Activated CD4-positive, CD25-positive, alpha-beta regulatory T cell treated with anti-CD3 and anti-CD28 coated beads, Interleukin-2, amount 50 U/mL, for 24 hours (primary cell): ENCODE results near the gene SGMS1.
"Not testable (repeated sequence)": the region's sequence is repeated elsewhere in the genome, so short reads cannot be mapped to it uniquely, and the experiment has no call there.

Source experiments
- ATAC-seq, 2 donors: fragments of 150-1000 bp; cut with Tn5 transposase; one replicate each; pipeline ENCODE4 v1.10.0; 2021; ENCODE audit warnings: mild to moderate bottlenecking in 1 of 2, moderate library complexity in 1 of 2

SGMS1 gene

DNA sequence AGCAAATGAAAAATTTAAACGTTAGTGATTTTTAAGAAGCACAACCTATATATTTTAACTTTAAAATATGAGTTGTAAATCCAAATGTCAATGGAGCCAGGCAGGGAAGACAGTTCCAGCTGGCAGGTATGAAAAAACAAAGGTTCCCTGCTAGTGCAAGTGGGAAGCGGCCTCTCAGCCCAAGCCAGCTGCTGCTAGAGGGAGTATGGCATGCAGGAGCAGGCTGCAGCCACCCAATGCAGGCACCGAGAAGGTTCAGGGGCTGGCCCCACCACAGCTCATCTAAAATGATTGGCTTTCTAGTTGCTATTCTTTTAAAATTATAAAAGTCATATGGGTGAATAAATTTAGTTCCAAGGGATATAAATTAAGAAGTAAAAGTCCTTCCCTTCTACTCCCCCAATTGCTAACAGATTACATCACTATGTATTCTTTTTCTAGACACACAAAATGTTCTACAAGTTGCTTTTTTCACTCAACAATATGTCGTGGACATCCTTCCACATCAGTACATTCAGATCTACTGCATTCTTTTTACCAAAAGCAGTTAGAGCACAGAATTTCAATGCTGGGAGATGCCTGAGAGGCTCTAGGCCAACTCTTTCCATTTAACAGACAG lies 69.3 kb downstream of the SGMS1 start:
- no peak for ATAC-seq

DNA sequence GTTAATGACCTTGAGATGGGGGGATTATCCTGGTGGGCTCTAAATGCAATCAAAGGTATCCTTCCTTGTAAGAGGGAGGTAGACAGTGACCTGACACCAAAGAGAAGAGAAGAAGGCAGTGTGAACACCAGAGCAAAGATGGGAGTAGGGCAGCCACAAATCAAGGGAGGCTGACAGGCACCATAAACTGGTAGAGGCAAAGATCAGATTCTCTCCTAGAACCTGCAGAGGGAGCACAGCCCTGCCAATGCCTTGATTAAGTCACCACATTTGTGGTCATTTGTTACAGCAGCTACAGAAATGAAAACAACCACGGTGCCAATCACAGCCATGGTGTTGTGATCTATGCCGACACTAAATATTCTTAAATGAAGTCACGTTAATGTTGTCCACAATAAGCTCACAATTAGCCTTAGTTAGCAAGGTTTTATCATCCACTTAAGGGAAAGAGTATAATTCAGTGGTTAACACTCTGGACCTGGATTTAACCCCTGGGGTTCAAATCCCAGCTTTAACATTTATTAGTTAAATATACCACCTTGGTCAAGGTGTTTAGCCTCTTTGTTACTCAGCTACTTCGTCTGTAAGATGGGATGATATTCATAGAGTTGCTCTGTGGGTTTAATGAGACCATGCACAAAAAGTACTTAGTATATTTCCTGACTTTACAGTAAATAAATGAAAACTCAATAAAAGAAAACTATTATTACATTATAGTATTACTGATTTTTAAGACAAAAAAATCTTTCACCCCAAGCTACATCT lies 70.8 kb downstream of the SGMS1 start:
- ATAC-seq = peak; percentile 72 to 85

DNA sequence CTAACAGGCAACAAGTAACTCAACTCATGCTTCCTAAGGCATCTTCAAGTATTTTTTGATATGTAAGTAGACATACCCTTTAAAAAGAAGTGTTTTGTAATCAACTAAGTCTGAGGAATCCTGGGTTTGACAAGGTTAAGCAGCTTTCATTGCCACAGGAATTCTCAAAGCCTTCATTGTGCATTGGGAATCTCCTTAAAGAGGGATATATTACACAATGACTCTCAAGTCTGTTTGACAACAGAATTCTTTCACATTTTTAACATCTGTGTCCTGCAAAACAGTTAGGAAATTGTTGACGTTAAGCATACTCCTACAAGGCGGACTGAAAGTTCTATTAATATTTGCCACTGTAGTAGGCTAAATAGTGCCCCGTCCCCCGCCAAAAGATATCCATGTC lies 71.4 kb downstream of the SGMS1 start:
- no peak for ATAC-seq

DNA sequence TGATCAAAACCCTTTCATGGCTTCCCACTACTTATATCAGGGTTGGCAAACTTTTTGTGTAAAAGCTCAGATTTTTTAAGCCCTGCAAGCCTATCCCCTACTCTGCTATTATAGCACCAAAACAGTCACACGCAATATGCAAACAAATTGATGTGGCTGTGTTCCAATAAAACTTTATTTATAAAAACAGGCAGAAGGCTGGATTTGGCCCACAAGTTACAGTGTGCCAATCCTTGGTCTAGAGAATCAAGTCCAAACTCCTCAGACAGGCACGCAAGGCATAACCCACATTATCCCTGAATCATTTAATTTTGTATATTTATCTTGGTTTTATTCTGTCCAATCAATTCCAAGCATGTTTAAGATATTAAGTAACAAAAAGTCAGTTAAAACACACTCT lies 71.9 kb downstream of the SGMS1 start:
- ATAC-seq = no peak

DNA sequence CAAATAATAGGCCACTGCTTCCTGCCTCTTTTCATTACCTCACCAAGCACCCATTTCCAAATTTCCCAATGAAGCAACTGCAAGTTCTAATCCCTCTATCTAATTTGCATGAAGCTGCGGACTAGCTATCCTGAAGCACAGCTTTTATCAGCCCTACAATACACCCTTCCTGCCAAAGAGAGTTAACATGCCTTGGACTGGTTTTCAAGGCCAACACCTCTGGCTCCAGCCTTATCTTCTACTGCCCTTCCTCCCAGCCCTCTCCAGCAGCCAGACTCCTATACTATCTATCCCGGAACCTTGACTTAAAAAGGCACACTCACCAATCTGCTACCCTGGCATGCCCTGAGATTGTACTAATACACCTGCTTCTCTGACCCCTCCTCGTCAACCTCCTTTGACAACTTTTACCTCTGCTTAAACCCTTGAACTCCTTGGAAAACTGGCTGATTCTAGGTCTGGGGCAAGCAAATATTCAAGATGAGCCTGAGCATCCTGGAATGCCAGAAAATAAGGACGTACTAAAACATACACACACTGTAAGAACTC lies 73.4 kb downstream of the SGMS1 start:
- ATAC-seq = no peak

DNA sequence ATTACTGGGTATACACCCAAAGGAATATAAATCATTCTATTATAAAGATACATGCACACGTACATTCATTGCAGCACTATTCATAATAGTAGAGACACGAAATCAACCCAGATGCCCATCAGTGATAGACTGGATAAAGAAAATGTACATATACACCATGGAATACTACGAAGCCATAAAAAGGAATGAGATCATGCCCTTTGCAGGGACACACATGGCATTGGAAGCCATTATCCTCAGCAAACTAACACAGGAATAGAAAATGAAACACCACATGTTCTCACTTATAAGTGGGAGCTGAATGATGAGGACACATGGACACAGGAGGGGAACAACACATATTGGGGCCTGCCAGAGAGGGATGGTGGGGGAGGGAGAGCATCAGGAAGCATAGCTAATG lies 74.6 kb downstream of the SGMS1 start:
- peak in 1 of 2 donors; percentile 3 for ATAC-seq

DNA sequence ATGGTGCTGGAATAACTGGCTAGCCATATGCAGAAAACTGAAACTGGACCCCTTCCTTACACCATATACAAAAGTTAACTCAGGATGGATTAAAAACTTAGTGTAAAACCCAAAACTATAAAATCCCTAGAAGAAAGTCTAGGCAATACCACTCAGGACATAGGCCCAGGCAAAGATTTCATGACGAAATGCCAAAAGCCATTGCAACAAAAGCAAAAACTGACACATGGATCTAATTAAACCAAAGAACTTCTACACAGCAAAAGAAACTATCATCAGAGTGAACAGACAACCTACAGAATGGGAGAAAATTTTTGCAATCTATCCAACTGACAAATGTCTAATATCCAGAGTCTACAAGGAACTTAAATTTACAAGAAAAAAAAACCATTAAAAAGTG lies 75.3 kb downstream of the SGMS1 start:
- ATAC-seq = not testable (repeated sequence)

DNA sequence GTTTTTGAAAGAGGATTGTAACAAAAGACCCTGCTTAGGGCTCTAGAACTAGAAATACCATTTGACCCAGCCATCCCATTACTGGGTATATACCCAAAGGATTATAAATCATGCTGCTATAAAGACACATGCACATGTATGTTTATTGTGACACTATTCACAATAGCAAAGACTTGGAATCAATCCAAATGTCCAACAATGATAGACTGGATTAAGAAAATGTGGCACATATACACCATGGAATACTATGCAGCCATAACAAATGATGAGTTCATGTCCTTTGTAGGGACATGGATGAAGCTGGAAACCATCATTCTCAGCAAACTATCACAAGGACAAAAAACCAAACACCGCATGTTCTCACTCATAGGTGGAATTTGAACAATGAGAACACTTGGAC lies 77.5 kb downstream of the SGMS1 start:
- ATAC-seq = not testable (repeated sequence)

DNA sequence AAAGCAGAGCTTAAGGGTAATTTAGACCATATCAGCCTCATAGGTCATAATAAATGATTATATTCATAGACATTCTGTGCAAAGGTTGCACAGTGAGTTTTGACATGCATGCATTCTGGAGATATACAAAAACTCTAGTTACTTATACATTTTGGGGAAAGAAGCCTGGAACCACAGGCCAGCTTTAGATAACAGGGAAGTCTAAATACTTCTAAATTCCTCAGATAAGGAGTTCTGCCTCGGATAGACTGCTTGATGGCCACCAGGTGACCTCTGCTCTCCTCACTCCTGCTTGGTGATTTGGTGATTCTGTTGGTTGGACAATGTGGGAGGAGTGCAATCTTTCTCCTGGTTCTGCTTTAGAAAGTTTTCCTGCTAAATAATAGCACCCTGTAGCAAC lies 77.9 kb downstream of the SGMS1 start:
- no peak for ATAC-seq

DNA sequence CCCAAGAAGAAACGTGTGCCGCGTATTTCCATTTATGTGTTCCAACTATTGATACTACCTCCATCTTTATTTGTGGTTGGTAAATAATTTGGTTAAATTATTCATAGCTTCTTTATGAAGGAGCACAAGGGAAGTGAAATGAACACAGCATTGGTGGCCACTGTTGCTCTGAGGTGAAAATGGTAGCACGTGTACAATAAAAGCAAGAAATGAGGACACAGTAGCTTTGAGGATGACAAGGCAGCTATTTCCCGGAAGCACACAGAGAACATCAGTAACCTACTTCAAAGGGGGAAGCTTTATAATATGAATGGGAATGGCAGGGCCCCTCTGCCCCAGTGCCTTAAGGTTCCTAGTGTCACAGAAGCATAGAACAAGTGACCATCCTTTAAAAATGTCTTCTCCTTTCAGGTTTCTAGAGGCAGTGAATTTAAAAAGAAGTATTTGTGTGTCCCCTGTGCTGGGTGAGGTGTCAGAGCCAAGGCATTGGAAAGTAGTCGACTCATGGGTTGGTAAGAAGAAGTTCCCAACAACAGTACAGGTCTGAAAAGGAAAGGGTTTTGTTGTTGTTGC lies 78.8 kb downstream of the SGMS1 start:
- ATAC-seq = peak in 1 of 2 donors; percentile 4

DNA sequence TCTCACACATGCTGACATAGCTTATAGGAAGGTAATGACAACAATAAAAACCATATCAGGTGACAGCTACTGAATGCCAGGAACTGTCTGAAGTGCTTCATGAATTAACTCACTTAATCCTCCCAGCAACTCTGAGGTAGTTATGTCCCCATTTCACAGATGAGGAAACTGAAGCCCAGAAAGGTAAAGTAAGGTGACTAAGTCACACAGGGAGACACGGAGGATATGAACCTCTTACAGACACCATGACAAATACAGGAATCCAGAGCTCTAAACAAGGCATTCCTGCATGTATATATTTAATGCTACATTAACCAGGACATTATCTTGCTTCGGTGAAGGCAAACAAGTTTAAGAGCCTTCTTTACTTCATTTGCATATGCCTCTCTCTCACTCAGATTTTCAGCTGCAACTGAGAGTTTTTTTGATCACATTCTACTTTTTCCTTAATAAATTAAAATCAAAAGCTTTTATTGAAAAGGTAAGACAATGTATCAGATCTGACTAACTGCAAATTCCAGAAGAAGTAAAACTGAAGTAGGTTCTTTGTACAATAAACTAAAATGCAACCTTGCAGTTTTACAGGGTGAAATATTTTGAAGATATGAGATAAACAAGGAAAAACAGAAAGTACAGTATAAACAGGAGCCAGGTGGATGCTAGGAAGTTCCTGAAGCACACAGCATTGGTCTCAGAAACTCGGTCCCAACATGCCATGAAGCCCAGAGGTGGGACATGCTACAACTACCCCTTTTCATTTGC lies 79.5 kb downstream of the SGMS1 start:
- ATAC-seq = no peak

DNA sequence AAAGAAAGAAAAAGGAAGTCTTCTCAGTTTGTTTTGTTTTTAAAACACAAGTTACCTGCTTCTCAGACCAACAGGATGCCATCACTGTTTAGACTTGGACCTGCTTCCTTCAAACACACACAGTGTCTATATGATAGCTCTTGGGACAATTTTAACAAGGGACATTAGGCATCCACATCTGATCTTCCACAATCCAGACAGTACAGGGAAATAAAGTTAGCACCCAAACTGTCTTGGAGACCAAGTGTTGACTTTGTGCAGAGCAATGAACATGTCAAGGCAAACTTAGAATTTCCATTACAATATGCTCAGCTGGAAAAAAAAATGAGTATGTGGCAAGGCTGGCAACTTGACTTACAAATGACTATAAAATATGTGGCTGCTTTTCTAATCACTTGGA lies 80.9 kb downstream of the SGMS1 start:
- ATAC-seq = no peak

DNA sequence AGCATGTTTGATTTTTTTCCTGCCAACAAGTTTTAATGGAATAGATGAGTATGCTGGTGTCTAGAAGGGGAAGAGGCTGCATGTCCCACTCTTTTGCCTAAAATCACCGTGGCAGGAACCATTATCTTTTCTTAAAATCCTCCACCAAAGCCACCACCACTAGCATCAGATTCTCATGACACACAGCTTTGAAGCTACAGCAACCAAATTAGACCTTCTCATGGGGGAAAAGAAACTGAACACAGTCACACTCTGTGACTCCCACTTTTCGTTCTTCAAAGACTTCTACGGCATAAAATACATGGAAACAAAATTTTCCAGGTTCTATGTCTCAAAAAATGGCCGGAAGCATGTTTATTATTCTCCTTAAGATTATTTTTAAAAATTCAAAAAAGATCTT lies 81.8 kb downstream of the SGMS1 start:
- ATAC-seq = no peak

DNA sequence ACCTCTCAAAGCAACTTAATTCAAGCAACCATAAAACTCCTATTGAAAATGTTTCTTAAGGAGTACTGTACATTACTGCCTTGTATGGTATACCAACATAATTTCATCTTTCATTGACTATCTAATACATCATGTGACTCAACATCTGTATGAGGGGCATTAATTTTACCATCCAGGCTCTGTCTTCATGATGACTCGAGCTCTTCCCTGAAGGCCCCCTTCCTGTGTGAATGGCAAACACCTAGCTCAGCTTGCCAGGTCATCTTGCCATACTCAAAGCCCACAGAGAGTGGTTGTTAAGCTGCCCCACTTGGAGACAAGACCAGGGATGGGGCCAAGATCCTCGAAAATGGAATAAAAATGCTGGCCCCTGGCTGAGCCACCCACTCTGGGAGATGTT lies 82.4 kb downstream of the SGMS1 start:
- no peak for ATAC-seq

DNA sequence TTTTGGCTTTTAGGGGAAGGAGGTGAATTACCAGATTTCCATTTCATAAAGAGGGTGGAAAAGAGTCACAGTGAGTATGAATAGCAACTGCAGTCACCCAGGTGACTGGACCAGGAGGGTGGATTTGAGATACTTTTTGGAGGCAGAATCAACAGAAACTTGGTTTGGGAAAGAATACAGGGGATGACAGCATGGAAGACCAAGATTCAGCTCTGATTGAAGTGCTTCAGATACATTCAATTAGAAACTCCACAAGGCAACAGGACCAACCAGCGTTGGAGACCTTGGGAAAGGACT lies 83.0 kb downstream of the SGMS1 start:
- peak in 1 of 2 donors; percentile 22 for ATAC-seq

DNA sequence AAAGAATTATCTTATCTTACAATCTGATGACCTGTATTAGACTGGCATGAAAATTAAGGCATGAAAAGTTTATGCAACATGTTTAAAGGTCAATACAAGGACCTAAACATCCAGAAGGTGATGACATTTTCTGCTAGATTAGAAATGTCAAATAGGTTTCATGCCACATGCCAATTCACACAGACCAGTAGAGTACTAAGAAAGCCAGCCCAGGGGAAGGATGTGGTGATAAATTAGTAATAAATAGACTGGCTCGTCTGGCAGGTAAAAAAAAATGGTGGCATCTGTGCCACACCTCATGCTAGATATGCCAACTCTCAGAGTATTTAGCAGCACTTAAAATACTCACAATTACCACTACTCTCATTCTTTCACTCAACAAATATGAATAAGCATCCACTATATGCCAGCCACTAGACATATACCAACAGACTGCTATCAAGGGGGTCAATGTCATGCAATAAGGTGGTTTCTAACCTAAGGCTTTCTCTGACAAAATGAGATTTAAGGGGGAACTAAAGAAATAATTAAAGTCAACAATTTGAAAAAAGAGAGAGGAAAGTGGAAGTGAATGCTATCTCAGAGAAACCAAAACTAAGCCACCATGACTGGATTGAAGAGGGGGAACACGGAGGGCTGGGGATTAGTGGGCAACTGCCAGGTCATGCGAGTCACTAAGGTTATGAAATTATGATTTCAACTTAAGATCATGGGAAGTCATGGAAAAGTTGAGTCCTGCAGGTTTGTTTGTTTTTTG lies 83.5 kb downstream of the SGMS1 start:
- ATAC-seq = peak; percentile 70 to 75

DNA sequence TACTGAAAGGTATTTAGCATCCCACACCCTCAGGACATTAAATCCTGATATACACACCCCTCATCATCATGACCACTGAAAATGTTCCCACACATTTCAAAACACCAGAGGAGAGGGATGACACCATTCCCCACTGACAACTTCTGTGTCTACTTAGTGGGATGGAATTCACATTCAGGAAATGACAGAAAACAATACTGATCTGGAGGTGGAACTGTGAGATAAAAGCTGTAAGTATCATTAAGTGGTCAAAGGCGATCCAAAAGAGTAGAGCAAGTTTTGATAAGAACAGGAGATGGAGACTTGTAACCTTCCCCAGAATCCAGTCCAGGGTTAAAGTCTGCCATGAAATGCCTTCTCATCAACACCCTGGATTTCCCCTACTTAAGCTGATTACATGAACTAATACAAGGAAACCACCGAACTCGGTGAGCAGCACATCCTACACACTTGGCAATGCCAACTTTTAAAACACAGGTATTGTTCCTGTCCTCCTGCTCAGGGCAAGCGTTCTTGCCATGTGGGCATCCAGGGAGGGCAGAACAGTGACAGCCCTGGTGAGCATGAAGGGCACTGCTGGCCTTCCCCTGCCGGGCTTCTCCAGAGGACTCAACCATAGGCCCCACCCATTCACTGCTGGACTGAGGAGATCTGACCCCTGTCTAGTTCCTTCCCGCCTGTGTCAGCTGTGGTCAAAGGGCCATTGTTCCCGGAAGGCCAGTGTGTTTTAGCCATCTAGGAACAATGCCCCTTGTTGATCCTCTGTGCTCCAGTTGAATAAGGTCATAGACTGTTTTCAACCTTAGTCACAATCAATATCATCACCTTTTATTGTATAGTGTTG lies 85.0 kb downstream of the SGMS1 start:
- ATAC-seq = peak; percentile 32 to 44

DNA sequence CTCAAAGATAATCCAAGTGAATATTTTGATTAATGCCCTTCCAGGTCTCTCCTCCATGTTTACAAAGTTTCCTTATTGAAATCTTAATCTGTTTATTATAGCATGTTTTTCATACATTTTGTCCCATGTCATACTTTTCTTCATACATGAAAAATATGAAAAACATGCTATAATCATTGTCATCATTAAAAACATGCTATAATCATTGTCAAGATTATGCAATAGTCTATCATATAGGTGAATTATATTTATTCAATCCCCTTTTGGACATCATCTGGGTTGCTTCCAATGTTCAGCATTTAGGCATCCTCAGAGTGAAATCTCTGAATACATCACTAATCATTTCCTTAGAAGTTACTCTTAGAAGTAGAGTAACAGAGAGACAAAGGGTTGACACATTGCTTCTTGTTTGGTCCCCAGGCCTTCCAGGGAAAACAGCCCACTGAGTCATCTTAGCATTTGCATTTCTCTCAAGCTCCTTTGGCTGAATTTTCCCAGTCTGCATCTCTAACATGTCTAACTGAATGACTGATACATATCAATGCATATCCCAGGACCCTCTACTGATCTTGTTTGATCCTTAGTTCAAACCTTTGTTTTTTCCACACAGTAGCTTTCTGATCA lies 87.0 kb downstream of the SGMS1 start:
- ATAC-seq = no peak

DNA sequence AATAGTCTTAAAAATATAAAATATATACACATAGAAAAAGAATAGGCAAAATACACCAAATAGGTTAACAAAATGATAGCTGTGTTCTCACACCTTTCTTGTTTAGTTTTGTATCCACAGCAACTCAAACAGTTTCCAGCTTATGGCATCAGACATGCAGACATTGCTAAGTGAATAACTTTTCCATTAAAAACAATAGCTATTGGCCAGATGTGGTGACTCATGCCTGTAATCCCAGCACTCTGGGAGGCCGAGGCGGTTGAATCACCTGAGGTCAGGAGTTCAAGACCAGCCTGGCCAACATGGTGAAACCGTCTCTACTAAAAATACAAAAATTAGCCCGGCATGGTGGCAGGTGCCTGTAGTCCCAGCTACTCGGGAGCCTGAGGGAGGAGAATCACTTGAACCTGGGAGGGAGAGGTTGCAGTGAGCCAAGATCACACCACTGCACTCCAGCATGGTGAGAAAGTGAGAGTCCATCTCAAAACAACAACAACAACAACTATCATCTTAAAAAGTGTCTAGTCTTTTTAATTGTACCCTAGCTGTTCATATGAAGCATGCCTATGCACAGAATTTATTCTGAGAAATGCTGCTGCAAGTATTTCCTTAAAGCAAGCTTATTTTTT lies 88.9 kb downstream of the SGMS1 start:
- ATAC-seq = peak in 1 of 2 donors; percentile 9

DNA sequence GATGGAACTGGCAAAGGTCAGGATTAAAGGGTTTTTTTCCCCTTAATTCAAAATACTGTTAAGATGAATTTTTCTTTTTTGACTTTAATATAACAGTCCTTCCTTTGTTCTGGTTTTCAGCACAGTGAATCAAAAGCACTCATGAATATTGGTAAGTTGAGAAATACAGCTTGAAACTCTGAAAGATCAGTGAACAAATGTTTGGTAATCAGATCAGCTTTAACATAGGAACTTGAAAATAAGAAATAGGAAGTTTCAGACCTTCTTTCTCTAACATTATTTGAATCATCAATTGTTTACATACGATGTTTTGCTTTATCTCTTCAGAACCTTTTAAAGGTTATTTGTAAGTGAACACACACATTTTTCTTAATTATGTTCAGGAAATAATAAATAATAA lies 90.5 kb downstream of the SGMS1 start:
- no peak for ATAC-seq
